Liver (tissue), 9 donors: ENCODE results near the gene SMIM7. TPM values are rescaled to one million over a fixed set of nuclear protein-coding genes. Genes with fewer than 3 reads are reported as not detected.

Source experiments
- DNase-seq: peaks from one replicate; pipeline ENCODE4 v3.0.0-alpha.2; 2017; ENCODE audit warnings: low spot score
- H3K27ac ChIP-seq, 2 donors: one replicate each; pipeline ENCODE4 v1.7.0; 2013; ENCODE audit warnings: inconsistent platforms in 2 of 2, low read length in 2 of 2, control low read depth in 1 of 2, low read depth in 1 of 2, mild to moderate bottlenecking in 1 of 2
- H3K27me3 ChIP-seq, 4 donors: one replicate each; pipeline versions ENCODE4 v1.6.1 to v1.7.0; 2013; ENCODE audit warnings: low read length in 3 of 4, inconsistent platforms in 1 of 4, mild to moderate bottlenecking in 1 of 4, moderate library complexity in 1 of 4; ENCODE audit not compliant: control insufficient read depth in 4 of 4, insufficient read depth in 4 of 4
- H3K36me3 ChIP-seq, 4 donors: one replicate each; pipeline versions ENCODE4 v1.6.1 to v1.7.0; 2013; ENCODE audit warnings: low read length in 3 of 4, mild to moderate bottlenecking in 3 of 4, low read depth in 1 of 4, moderate library complexity in 1 of 4; ENCODE audit not compliant: control insufficient read depth in 4 of 4, insufficient read depth in 3 of 4
- H3K4me1 ChIP-seq, 4 donors: one replicate each; pipeline versions ENCODE4 v1.6.1 to v1.7.0; 2013; ENCODE audit warnings: low read length in 3 of 4, mild to moderate bottlenecking in 3 of 4, moderate library complexity in 1 of 4; ENCODE audit not compliant: control insufficient read depth in 4 of 4, insufficient read depth in 4 of 4
- H3K4me3 ChIP-seq, 3 donors: one replicate each; pipeline versions ENCODE4 v1.6.1 to v1.7.0; 2013; ENCODE audit warnings: low read length in 3 of 3, control low read depth in 1 of 3, low read depth in 1 of 3, mild to moderate bottlenecking in 1 of 3
- H3K9ac ChIP-seq, 2 donors: one replicate each; pipeline ENCODE4 v1.7.0; 2013; ENCODE audit warnings: low read length in 2 of 2, mild to moderate bottlenecking in 2 of 2, moderate library complexity in 2 of 2, control low read depth in 1 of 2, low read depth in 1 of 2
- H3K9me3 ChIP-seq, 4 donors: one replicate each; pipeline versions ENCODE4 v1.6.1 to v1.7.0; 2013; ENCODE audit warnings: low read length in 3 of 4; ENCODE audit not compliant: control insufficient read depth in 4 of 4
- EGR1 ChIP-seq, 2 donors: IDR thresholded peaks; 2 replicates each; pipeline ENCODE4 v1.6.1; 2016 to 2018; ENCODE audit warnings: antibody characterized with exemption in 2 of 2, low read depth in 2 of 2
- FOXA2 ChIP-seq: IDR thresholded peaks from 2 replicates; pipeline ENCODE4 v1.6.1; 2016; ENCODE audit warnings: antibody characterized with exemption
- GABPA ChIP-seq, 2 donors: IDR thresholded peaks in 1 of 2; conservative IDR thresholded peaks in 1 of 2; 2 replicates each; pipeline ENCODE4 v1.6.1; 2016; ENCODE audit warnings: antibody characterized with exemption in 2 of 2, mild to moderate bottlenecking in 1 of 2, moderate library complexity in 1 of 2
- RAD21 ChIP-seq, 2 donors: IDR thresholded peaks; 2 replicates each; pipeline ENCODE4 v1.6.1; 2016; ENCODE audit warnings: antibody characterized with exemption in 2 of 2, mild to moderate bottlenecking in 2 of 2
- RXRA ChIP-seq, 2 donors: IDR thresholded peaks; 2 replicates each; pipeline ENCODE4 v1.6.1; 2017 to 2018; ENCODE audit warnings: antibody characterized with exemption in 2 of 2, mild to moderate bottlenecking in 1 of 2
- SP1 ChIP-seq: IDR thresholded peaks from 2 replicates; pipeline ENCODE4 v1.6.1; 2018; ENCODE audit warnings: antibody characterized with exemption, mild to moderate bottlenecking
- TAF1 ChIP-seq: conservative IDR thresholded peaks from 2 replicates; pipeline ENCODE4 v1.6.1; 2016; ENCODE audit warnings: antibody characterized with exemption, mild to moderate bottlenecking
- YY1 ChIP-seq: IDR thresholded peaks from 2 replicates; pipeline ENCODE4 v1.6.1; 2016; ENCODE audit warnings: antibody characterized with exemption, mild to moderate bottlenecking
- WGBS: extraction: QIAGEN DNeasy Blood & Tissue Kit; methylation state at CpG from one replicate; pipeline ENCODE4 v1.1.7; 2013; 5-methylcytosine and 5-hydroxymethylcytosine counted together
- polyA plus RNA-seq, 2 donors: library from polyadenylated mRNA; stranded (reverse) in 1 of 2; unstranded in 1 of 2; fragments of 200-250 nt in 1 of 2; fragments of >200 nt in 1 of 2; fragmentation: Nextera tagmentation in 1 of 2; extraction: Ambion mirVana in 1 of 2; gene quantifications; one replicate each; pipeline versions ENCODE4 v1.2.1 to v1.2.3, GENCODE V29; 2013 to 2015
- total RNA-seq, 2 donors: library from RNA; depleted of rRNA; stranded (reverse); fragments of >200 nt; gene quantifications; one replicate each; pipeline ENCODE4 v1.2.3, GENCODE V29; 2014
- TF ChIP-seq, protein P1 (sequence below): IDR thresholded peaks from 2 replicates; pipeline ENCODE4 v1.6.1; 2016; ENCODE audit warnings: antibody characterized with exemption
- TF ChIP-seq, protein P2 (sequence below): IDR thresholded peaks from 2 replicates; pipeline ENCODE4 v1.6.1; 2016; ENCODE audit warnings: antibody characterized with exemption
- TF ChIP-seq, protein P3 (sequence below): IDR thresholded peaks from 2 replicates; pipeline ENCODE4 v1.6.1; 2016; ENCODE audit warnings: antibody characterized with exemption, mild to moderate bottlenecking
- donor health status: healthy.
- donor health status: healthy.
- donor health status: healthy.
- donor health status: healthy.
- donor health status: healthy.

Gene SMIM7
- total and polyA plus RNA-seq, 4 donors = 35.2 to 81.8 (median 46.9) TPM

DNA sequence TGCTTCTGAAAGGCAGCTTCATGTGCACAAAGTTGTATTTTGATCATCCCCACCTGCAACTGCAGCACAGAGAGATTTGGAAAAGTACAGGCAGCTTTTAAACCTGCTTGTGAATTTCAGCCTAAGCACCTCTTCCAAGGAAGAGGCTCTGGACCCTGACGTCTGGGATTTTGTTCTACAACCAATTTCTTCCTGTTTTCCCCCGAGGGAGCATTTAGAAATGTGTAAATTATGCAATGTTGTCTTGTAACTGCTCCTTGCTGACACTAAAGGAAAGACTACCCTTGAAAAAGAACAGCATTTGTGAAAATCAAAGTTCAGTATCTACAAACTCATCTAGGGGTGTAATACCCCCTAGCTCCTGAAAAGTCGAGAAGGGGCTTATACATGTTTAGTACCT, 47.3 kb downstream of the SMIM7 start:
- no peak for DNase-seq
- peaks cover 0 to 26% (median 11%) of the 10 kb centered on the region in 4 donors for H3K4me1 ChIP-seq
- no peaks in the 10 kb centered on the region for H3K9me3 ChIP-seq
- H3K9ac ChIP-seq = no peak overlapping the region
- no peak overlapping the region for H3K4me3 ChIP-seq
- WGBS = 58% methylated on average over 3 of the region's 3 CpGs
- H3K36me3 ChIP-seq = no peaks in the 10 kb centered on the region
- H3K27ac ChIP-seq = peak overlapping the region; percentile 36 to 57
- no peaks in the 10 kb centered on the region for H3K27me3 ChIP-seq
- TF ChIP-seq GABPA (IDR thresholded peaks at IDR 0.05 in 1 of 2, conservative IDR thresholded peaks at IDR 0.05 in 1 of 2) = no peak
- TF ChIP-seq YY1 = no peak
- no peak for TF ChIP-seq EGR1 (IDR thresholded peaks at IDR 0.05; ENCODE audit: low read depth in 2 of 2)
- TF ChIP-seq, protein P1, sequence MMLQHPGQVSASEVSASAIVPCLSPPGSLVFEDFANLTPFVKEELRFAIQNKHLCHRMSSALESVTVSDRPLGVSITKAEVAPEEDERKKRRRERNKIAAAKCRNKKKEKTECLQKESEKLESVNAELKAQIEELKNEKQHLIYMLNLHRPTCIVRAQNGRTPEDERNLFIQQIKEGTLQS = no peak

DNA sequence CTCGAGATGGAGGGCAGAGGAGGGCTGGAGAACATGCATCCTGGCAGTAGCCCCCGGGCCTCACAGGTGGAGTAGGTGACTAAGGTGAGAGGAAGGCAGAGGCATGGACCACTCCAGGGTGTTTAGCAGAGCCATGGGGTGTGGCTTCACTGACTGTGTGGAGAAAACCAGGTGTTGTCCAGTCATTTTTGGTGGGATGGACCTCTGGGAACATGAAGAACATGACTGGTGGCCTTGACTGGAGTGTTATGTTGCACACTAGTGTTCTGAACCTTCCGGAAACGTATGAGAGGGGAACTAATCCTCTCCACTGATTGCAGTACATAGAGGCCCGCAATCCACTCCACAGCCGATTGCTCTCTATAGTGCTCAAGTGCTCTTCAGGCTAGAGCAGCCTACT, 48.8 kb downstream of the SMIM7 start:
- no peaks in the 10 kb centered on the region for H3K36me3 ChIP-seq
- no peak overlapping the region for H3K4me3 ChIP-seq
- H3K9ac ChIP-seq = no peak overlapping the region
- TF ChIP-seq RXRA (IDR thresholded peaks at IDR 0.05) = no peak
- TF ChIP-seq, protein P2, sequence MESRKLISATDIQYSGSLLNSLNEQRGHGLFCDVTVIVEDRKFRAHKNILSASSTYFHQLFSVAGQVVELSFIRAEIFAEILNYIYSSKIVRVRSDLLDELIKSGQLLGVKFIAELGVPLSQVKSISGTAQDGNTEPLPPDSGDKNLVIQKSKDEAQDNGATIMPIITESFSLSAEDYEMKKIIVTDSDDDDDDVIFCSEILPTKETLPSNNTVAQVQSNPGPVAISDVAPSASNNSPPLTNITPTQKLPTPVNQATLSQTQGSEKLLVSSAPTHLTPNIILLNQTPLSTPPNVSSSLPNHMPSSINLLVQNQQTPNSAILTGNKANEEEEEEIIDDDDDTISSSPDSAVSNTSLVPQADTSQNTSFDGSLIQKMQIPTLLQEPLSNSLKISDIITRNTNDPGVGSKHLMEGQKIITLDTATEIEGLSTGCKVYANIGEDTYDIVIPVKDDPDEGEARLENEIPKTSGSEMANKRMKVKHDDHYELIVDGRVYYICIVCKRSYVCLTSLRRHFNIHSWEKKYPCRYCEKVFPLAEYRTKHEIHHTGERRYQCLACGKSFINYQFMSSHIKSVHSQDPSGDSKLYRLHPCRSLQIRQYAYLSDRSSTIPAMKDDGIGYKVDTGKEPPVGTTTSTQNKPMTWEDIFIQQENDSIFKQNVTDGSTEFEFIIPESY = no peak
- TF ChIP-seq SP1 = no peak
- TF ChIP-seq FOXA2 = no peak
- TF ChIP-seq, protein P3, sequence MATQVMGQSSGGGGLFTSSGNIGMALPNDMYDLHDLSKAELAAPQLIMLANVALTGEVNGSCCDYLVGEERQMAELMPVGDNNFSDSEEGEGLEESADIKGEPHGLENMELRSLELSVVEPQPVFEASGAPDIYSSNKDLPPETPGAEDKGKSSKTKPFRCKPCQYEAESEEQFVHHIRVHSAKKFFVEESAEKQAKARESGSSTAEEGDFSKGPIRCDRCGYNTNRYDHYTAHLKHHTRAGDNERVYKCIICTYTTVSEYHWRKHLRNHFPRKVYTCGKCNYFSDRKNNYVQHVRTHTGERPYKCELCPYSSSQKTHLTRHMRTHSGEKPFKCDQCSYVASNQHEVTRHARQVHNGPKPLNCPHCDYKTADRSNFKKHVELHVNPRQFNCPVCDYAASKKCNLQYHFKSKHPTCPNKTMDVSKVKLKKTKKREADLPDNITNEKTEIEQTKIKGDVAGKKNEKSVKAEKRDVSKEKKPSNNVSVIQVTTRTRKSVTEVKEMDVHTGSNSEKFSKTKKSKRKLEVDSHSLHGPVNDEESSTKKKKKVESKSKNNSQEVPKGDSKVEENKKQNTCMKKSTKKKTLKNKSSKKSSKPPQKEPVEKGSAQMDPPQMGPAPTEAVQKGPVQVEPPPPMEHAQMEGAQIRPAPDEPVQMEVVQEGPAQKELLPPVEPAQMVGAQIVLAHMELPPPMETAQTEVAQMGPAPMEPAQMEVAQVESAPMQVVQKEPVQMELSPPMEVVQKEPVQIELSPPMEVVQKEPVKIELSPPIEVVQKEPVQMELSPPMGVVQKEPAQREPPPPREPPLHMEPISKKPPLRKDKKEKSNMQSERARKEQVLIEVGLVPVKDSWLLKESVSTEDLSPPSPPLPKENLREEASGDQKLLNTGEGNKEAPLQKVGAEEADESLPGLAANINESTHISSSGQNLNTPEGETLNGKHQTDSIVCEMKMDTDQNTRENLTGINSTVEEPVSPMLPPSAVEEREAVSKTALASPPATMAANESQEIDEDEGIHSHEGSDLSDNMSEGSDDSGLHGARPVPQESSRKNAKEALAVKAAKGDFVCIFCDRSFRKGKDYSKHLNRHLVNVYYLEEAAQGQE = no peak
- TF ChIP-seq TAF1 = no peak
- TF ChIP-seq EGR1 (IDR thresholded peaks at IDR 0.05; ENCODE audit: low read depth in 2 of 2) = no peak
- TF ChIP-seq RAD21 (IDR thresholded peaks at IDR 0.05) = no peak
- TF ChIP-seq, protein P1 = no peak
- H3K4me1 ChIP-seq = peaks cover 0 to 26% (median 11%) of the 10 kb centered on the region in 4 donors
- peak overlapping the region; percentile 41 to 57 for H3K27ac ChIP-seq
- DNase-seq = no peak
- H3K9me3 ChIP-seq = no peaks in the 10 kb centered on the region
- H3K27me3 ChIP-seq = no peaks in the 10 kb centered on the region
- WGBS = 95% methylated on average over 6 of the region's 6 CpGs
